ENCODE data around the gene TGM1.
A peak's percentile ranks its signal among the peaks of the same experiment; 100 is the strongest.

- TF ChIP-seq CTCF (IDR thresholded peaks at IDR 0.05 in 2 of 3, conservative IDR thresholded peaks at IDR 0.05 in 1 of 3; ENCODE audit: control insufficient read depth in 2 of 3, extremely low read depth in 1 of 3, insufficient read depth in 1 of 3, low read depth in 3 of 3, low read length in 3 of 3), result peak; percentile 25 to 50 (median 29); a peak in 4 of 6 replicates
- TF ChIP-seq RB1 (IDR thresholded peaks at IDR 0.05; ENCODE audit: borderline replicate concordance), result no peak
- no peak for TF ChIP-seq EZH2 (IDR thresholded peaks at IDR 0.05; ENCODE audit: borderline replicate concordance, control insufficient read depth, low read depth, low read length)
- no peak for TF ChIP-seq SP1 (IDR thresholded peaks at IDR 0.05; ENCODE audit: low read depth, low read length)
- TF ChIP-seq RCOR1 (conservative IDR thresholded peaks at IDR 0.05; ENCODE audit: low read depth, low read length), result no peak
- no peak for TF ChIP-seq TAF1 (IDR thresholded peaks at IDR 0.05; ENCODE audit: borderline replicate concordance, low read depth, low read length)
- TF ChIP-seq, protein P1, sequence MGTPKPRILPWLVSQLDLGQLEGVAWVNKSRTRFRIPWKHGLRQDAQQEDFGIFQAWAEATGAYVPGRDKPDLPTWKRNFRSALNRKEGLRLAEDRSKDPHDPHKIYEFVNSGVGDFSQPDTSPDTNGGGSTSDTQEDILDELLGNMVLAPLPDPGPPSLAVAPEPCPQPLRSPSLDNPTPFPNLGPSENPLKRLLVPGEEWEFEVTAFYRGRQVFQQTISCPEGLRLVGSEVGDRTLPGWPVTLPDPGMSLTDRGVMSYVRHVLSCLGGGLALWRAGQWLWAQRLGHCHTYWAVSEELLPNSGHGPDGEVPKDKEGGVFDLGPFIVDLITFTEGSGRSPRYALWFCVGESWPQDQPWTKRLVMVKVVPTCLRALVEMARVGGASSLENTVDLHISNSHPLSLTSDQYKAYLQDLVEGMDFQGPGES (IDR thresholded peaks at IDR 0.05), result no peak
- TF ChIP-seq ZNF207 (IDR thresholded peaks at IDR 0.05; ENCODE audit: borderline replicate concordance), result no peak
- TF ChIP-seq JUND (IDR thresholded peaks at IDR 0.05; ENCODE audit: low read depth, low read length), result no peak
- no peak for TF ChIP-seq BRCA1 (IDR thresholded peaks at IDR 0.05; ENCODE audit: low read depth, low read length)
- TF ChIP-seq PAX8 (IDR thresholded peaks at IDR 0.05), result no peak
- TF ChIP-seq, protein P2, sequence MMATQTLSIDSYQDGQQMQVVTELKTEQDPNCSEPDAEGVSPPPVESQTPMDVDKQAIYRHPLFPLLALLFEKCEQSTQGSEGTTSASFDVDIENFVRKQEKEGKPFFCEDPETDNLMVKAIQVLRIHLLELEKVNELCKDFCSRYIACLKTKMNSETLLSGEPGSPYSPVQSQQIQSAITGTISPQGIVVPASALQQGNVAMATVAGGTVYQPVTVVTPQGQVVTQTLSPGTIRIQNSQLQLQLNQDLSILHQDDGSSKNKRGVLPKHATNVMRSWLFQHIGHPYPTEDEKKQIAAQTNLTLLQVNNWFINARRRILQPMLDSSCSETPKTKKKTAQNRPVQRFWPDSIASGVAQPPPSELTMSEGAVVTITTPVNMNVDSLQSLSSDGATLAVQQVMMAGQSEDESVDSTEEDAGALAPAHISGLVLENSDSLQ (IDR thresholded peaks at IDR 0.05), result no peak
- no peak for TF ChIP-seq PBX3 (IDR thresholded peaks at IDR 0.05; ENCODE audit: insufficient replicate concordance, low read depth, low read length)
- no peak for TF ChIP-seq POLR2AphosphoS2 (IDR thresholded peaks at IDR 0.05; ENCODE audit: low read depth, low read length)
Measured at GRCh38 chr14:24297190-24297964, 34.4 kb upstream of the TGM1 start.
